ENCODE measurements around the gene KLHL26. TPM values are rescaled to one million over a fixed set of nuclear protein-coding genes. Genes with fewer than 3 reads are reported as not detected.
A peak's percentile ranks its signal among the peaks of the same experiment; 100 is the strongest.

Gene KLHL26
- total RNA-seq: 10 to 100 TPM in 1 of 3 donors, 1 to 10 TPM in 2; 8.0 to 11.5 (median 9.6) TPM
- total RNA-seq (2013): 2.4 TPM

GRCh38 chr19:18636969-18637629, at the start of gene KLHL26:
Gene KLHL26 (plus strand): TSS chr19:18637028. CDS start chr19:18637055, 27 bp downstream.
- Histone ChIP-seq H3K9me3 (ENCODE audit: control insufficient read depth, insufficient read depth, low read length) (no peaks in the 10 kb centered on the region), H3K4me3 (ENCODE audit: low read length) (peak within 1 kb of the TSS; percentile 77), H3K4me1 (ENCODE audit: control insufficient read depth, insufficient read depth, low read length) (peaks cover 31% of the 10 kb centered on the region), H3K36me3 (ENCODE audit: control insufficient read depth, insufficient read depth, low read length) (no peaks in the 10 kb centered on the region), H3K27ac (ENCODE audit: low read length) (peak within 1 kb of the TSS; percentile 84), H3K27me3 (ENCODE audit: control insufficient read depth, insufficient read depth, low read length) (no peaks in the 10 kb centered on the region)
- peak within 1 kb of the TSS; percentile 83 to 91 for H3K27ac Mint-ChIP-seq
- H3K9me3 Mint-ChIP-seq: no peaks in the 10 kb centered on the region
- 2% methylated on average over 47 of the region's 47 CpGs for WGBS (ENCODE audit: insufficient coverage)
- ATAC-seq (no peak), DNase-seq (peak; percentile 25)
- no peaks in the 10 kb centered on the region for H3K36me3 Mint-ChIP-seq
- TF ChIP-seq CTCF (IDR thresholded peaks at IDR 0.05): no peak
- peaks cover 22 to 32% of the 10 kb centered on the region in 2 donors for H3K4me1 Mint-ChIP-seq
- H3K4me3 Mint-ChIP-seq: peak within 1 kb of the TSS; percentile 94
- intact Hi-C loops (cut with micrococcal nuclease): loop anchor here (2.0 kb wide), 1 partner anchor 114 kb away; the partner anchor contains the start of gene ELL
- H3K27me3 Mint-ChIP-seq (ENCODE audit: low read depth in 2 of 2): peaks cover 0 to 3% of the 10 kb centered on the region in 2 donors

- Histone ChIP-seq H3K27me3 (ENCODE audit: control insufficient read depth, insufficient read depth, low read length) (no peaks in the 10 kb centered on the region), H3K9me3 (ENCODE audit: control insufficient read depth, insufficient read depth, low read length) (no peaks in the 10 kb centered on the region), H3K27ac (ENCODE audit: low read length) (peak overlapping the region; percentile 77), H3K36me3 (ENCODE audit: control insufficient read depth, insufficient read depth, low read length) (peaks cover 4% of the 10 kb centered on the region), H3K4me3 (ENCODE audit: low read length) (no peak overlapping the region), H3K4me1 (ENCODE audit: control insufficient read depth, insufficient read depth, low read length) (peaks cover 29% of the 10 kb centered on the region)
- Mint-ChIP-seq H3K4me1 (peaks cover 9 to 28% of the 10 kb centered on the region in 2 donors), H3K36me3 (no peaks in the 10 kb centered on the region), H3K4me3 (peak overlapping the region; percentile 21), H3K27me3 (ENCODE audit: low read depth in 2 of 2) (peaks cover 0 to 4% of the 10 kb centered on the region in 2 donors), H3K27ac (peak overlapping the region in 1 of 2 donors; percentile 86), H3K9me3 (no peaks in the 10 kb centered on the region)
- no peak for ATAC-seq
- intact Hi-C loops (cut with micrococcal nuclease): loop anchor here (5.0 kb wide), 1 partner anchor 110 kb away; no protein-coding TSS in a partner anchor
- DNase-seq: peak in 1 of 2 donors; percentile 28
- TF ChIP-seq CTCF (IDR thresholded peaks at IDR 0.05): no peak
- 78% methylated on average over 10 of the region's 12 CpGs for WGBS (ENCODE audit: insufficient coverage)
These were observed 49.3 kb upstream of the KLHL26 start for GRCh38 chr19:18587561-18587960.

GRCh38 chr19:18587962-18588610, 48.7 kb upstream of the KLHL26 start:
- DNase-seq (no peak), ATAC-seq (no peak)
- Histone ChIP-seq H3K4me3 (ENCODE audit: low read length) (peak overlapping the region; percentile 54), H3K9me3 (ENCODE audit: control insufficient read depth, insufficient read depth, low read length) (no peaks in the 10 kb centered on the region), H3K4me1 (ENCODE audit: control insufficient read depth, insufficient read depth, low read length) (peaks cover 29% of the 10 kb centered on the region), H3K36me3 (ENCODE audit: control insufficient read depth, insufficient read depth, low read length) (peaks cover 4% of the 10 kb centered on the region), H3K27ac (ENCODE audit: low read length) (peak overlapping the region; percentile 77), H3K27me3 (ENCODE audit: control insufficient read depth, insufficient read depth, low read length) (no peaks in the 10 kb centered on the region)
- Mint-ChIP-seq H3K4me3 (peak overlapping the region; percentile 90), H3K9me3 (no peaks in the 10 kb centered on the region), H3K36me3 (no peaks in the 10 kb centered on the region), H3K27me3 (ENCODE audit: low read depth in 2 of 2) (peaks cover 0 to 4% of the 10 kb centered on the region in 2 donors), H3K4me1 (peaks cover 9 to 28% of the 10 kb centered on the region in 2 donors), H3K27ac (peak overlapping the region; percentile 86 to 88)
- 17% methylated on average over 16 of the region's 16 CpGs for WGBS (ENCODE audit: insufficient coverage)
- no peak for TF ChIP-seq CTCF (IDR thresholded peaks at IDR 0.05)
- intact Hi-C loops (cut with micrococcal nuclease): loop anchor here (2.0 to 5.0 kb wide), 4 partner anchors 17 to 331 kb away; partner anchors contain the start of genes COPE, DDX49, ELL and UBA52
